OCI-LY3 (cell line): ENCODE measurements around the gene PRR14L.

Source experiments
- CTCF ChIP-seq: fragments of 200-600, 300-600 bp; sonication (generic); IDR thresholded peaks from 2 replicates; pipeline ENCODE4 v1.5.1; 2014; ENCODE audit warnings: antibody characterized with exemption, low read length, low read depth
- EZH2phosphoT487 ChIP-seq: fragments of 200-600 bp; shearing (Covaris generic); IDR thresholded peaks from 2 replicates; pipeline ENCODE4 v1.6.1; 2018; ENCODE audit warnings: antibody characterized with exemption, mixed run types, low read depth

DNA sequence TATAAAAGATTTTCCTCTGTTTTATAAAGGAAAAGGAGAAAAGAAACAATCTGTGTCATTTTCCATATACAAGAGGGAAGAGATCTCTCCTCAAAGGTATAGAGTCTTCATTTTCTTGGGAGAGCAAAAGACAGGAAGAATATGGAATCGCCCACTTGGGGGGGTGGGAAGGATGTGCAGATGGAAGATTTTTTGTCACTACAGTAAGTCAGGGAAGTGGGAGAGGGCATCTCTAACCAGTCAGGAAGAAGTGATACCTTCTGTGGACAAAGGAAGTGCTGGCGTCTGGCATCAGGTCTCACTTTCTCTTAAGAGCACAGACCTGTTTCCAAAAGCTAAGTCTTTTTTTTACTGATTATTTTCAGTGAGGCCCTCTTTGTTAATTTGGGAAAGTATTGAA lies 1.4 kb downstream of the PRR14L start:
- TF ChIP-seq CTCF (no peak), EZH2phosphoT487 (no peak)
